ENCODE results near the gene KCNQ2.
"Not testable (repeated sequence)": the region's sequence is repeated elsewhere in the genome, so short reads cannot be mapped to it uniquely, and the experiment has no call there.

KCNQ2 gene

GRCh38 chr20:63471981-63472831, at the start of gene KCNQ2:
Gene KCNQ2, minus strand, starts transcription at chr20:63472655. Its CDS starts 192 bp downstream, at chr20:63472463.
- no peak for DNase-seq (ENCODE audit: low read depth)

GRCh38 chr20:63521602-63522001, 49.1 kb upstream of the KCNQ2 start:
- no peak for DNase-seq (ENCODE audit: low read depth)

- no peak for DNase-seq (ENCODE audit: low read depth)
Measured at GRCh38 chr20:63520934-63521601, 48.6 kb upstream of the KCNQ2 start.

GRCh38 chr20:63520504-63520933, 48.1 kb upstream of the KCNQ2 start, which contains the start of gene PPDPF:
Gene PPDPF, plus strand, starts transcription at chr20:63520765. Its CDS starts 544 bp downstream, at chr20:63521309.
- no peak for DNase-seq (ENCODE audit: low read depth)

GRCh38 chr20:63519668-63520503, 47.4 kb upstream of the KCNQ2 start:
- DNase-seq (ENCODE audit: low read depth): peak; percentile 40

GRCh38 chr20:63518946-63519667, 46.7 kb upstream of the KCNQ2 start:
- no peak for DNase-seq (ENCODE audit: low read depth)

- no peak for DNase-seq (ENCODE audit: low read depth)
Measured at GRCh38 chr20:63518351-63518861, 46.0 kb upstream of the KCNQ2 start.

GRCh38 chr20:63517376-63518309, 45.2 kb upstream of the KCNQ2 start:
- DNase-seq (ENCODE audit: low read depth): no peak

- not testable (repeated sequence) for DNase-seq (ENCODE audit: low read depth)
Measured at GRCh38 chr20:63514520-63514919, 42.1 kb upstream of the KCNQ2 start.

GRCh38 chr20:63513207-63513606, 40.8 kb upstream of the KCNQ2 start:
- no peak for DNase-seq (ENCODE audit: low read depth)

- DNase-seq (ENCODE audit: low read depth): no peak
Measured at GRCh38 chr20:63509088-63509564, 36.7 kb upstream of the KCNQ2 start.

- no peak for DNase-seq (ENCODE audit: low read depth)
Measured at GRCh38 chr20:63508072-63508768, 35.8 kb upstream of the KCNQ2 start.

GRCh38 chr20:63507083-63507743, 34.8 kb upstream of the KCNQ2 start:
- no peak for DNase-seq (ENCODE audit: low read depth)

- DNase-seq (ENCODE audit: low read depth): no peak
Measured at GRCh38 chr20:63505723-63506122, 33.3 kb upstream of the KCNQ2 start.

- no peak for DNase-seq (ENCODE audit: low read depth)
Measured at GRCh38 chr20:63505281-63505680, 32.8 kb upstream of the KCNQ2 start.

GRCh38 chr20:63504642-63505041, 32.2 kb upstream of the KCNQ2 start:
- DNase-seq (ENCODE audit: low read depth): no peak

- DNase-seq (ENCODE audit: low read depth): no peak
Measured at GRCh38 chr20:63503524-63503923, 31.1 kb upstream of the KCNQ2 start.

- DNase-seq (ENCODE audit: low read depth): no peak
Measured at GRCh38 chr20:63502671-63503172, 30.3 kb upstream of the KCNQ2 start.

Measured in HS-5 (cell line).